ENCODE measurements around the gene AGAP6.
"Not testable (repeated sequence)": the region's sequence is repeated elsewhere in the genome, so short reads cannot be mapped to it uniquely, and the experiment has no call there.

- TF ChIP-seq CTCF, POLR2A (IDR thresholded peaks at IDR 0.05): not testable (repeated sequence)
Measured at GRCh38 chr10:50017646-50018045, 29.4 kb downstream of the AGAP6 start.
